Mucosa of descending colon (tissue), 3 donors: ENCODE data around the gene SLC25A21. TPM values are rescaled to one million over a fixed set of nuclear protein-coding genes. Genes with fewer than 3 reads are reported as not detected.

ENCODE experiments used
- ATAC-seq: fragments of 200-7000 bp; cut with Tn5 transposase; one replicate; pipeline ENCODE4 v1.9.1; 2020; ENCODE audit warnings: mild to moderate bottlenecking, moderate library complexity
- DNase-seq, 3 donors: peaks; one replicate each; pipeline ENCODE4 v3.0.0-alpha.2; 2020
- H3K36me3 ChIP-seq: fragments of 200-600 bp; one replicate; pipeline ENCODE4 v1.8.0; 2021; ENCODE audit warnings: low read depth, mild to moderate bottlenecking
- H3K4me1 ChIP-seq: fragments of 200-600 bp; one replicate; pipeline ENCODE4 v1.8.0; 2021; ENCODE audit warnings: low read depth, mild to moderate bottlenecking
- H3K4me3 ChIP-seq: fragments of 200-600 bp; one replicate; pipeline ENCODE4 v1.8.0; 2021; ENCODE audit warnings: mild to moderate bottlenecking
- H3K9me3 ChIP-seq: fragments of 200-600 bp; one replicate; pipeline ENCODE4 v1.8.0; 2021; ENCODE audit warnings: mild to moderate bottlenecking
- intact Hi-C, 2 donors: fragments of 100-400 bp; cut with DNase I in 1 of 2; cut with micrococcal nuclease in 1 of 2; formaldehyde crosslinking; loops; one replicate each; pipeline versions ENCODE4 v1.11.0 to v1.11.1; 2022; cut with DNase I, micrococcal nuclease
- total RNA-seq, 3 donors: library from RNA; stranded (reverse); fragmentation: NEBNext Ultra II Directional in 2 of 3; extraction: Animal tissue kit (Norgen Biotek cat#: 25700) in 2 of 3; gene quantifications; one replicate each; pipeline versions ENCODE4 v1.2.1 to v1.2.4, GENCODE V29; 2021 to 2023
- TF ChIP-seq, protein P1 (sequence below): fragments of 200-600 bp; IDR thresholded peaks from one replicate; pipeline ENCODE4 v1.8.0; 2022; ENCODE audit warnings: antibody characterized with exemption, mild to moderate bottlenecking
- donor health status: DM: no; HTN: no; CAD: no; lungs with moderate emphysema.
- donor health status: DM: no; HTN: no; CAD: no.
- donor health status: DM: no; HTN: yes; CAD: no.

Gene SLC25A21
- total RNA-seq, 3 donors from 2014 or later, result 0.31 to 1.4 (median 0.61) TPM

- Histone ChIP-seq H3K9me3 (no peaks in the 10 kb centered on the region), H3K36me3 (no peaks in the 10 kb centered on the region), H3K4me1 (no peaks in the 10 kb centered on the region), H3K4me3 (no peak overlapping the region)
- DNase-seq, result no peak
- ATAC-seq, result no peak
- intact Hi-C loops, result no loop called here
- TF ChIP-seq, protein P1, sequence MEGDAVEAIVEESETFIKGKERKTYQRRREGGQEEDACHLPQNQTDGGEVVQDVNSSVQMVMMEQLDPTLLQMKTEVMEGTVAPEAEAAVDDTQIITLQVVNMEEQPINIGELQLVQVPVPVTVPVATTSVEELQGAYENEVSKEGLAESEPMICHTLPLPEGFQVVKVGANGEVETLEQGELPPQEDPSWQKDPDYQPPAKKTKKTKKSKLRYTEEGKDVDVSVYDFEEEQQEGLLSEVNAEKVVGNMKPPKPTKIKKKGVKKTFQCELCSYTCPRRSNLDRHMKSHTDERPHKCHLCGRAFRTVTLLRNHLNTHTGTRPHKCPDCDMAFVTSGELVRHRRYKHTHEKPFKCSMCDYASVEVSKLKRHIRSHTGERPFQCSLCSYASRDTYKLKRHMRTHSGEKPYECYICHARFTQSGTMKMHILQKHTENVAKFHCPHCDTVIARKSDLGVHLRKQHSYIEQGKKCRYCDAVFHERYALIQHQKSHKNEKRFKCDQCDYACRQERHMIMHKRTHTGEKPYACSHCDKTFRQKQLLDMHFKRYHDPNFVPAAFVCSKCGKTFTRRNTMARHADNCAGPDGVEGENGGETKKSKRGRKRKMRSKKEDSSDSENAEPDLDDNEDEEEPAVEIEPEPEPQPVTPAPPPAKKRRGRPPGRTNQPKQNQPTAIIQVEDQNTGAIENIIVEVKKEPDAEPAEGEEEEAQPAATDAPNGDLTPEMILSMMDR, result no peak
These were observed 126.9 kb downstream of the SLC25A21 start for GRCh38 chr14:37045340-37046061.

DNA sequence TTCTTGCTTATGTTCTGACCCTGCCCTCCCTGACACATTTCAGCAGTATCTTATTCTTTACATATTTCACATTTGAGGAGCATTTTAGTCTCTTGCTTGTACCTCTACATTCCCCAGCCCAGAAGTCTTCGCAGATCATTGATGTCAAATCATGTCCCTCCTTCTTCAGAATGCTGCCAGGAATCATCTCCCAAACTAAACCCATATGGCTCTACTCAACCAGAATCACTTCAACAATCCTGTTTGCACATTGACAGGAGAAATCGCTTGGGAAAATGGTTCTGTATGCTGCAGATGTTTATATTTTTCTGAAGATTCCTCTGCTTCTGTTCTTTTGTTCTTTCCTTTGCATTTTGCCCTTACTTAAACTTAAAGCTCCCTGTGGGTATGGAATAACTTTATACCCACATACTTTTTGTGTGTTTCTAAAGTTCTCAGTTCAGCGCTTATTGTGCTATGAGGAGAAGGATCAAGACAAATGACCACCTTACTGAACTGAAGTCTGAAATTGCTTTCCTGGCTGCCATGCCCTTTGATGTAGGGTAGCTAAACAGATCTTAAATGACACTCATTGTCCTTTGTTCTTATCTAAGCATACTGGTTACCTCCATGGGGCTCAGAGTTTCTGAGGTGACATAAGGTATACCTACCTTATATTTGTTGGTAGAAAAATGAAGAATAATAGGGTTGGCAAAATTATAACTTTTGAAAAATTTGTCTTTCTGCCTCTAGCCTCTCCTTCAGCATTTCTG is 134.6 kb downstream of the SLC25A21 start:
- no peak for ATAC-seq
- TF ChIP-seq, protein P1, result no peak
- intact Hi-C loops, result no loop called here

DNA sequence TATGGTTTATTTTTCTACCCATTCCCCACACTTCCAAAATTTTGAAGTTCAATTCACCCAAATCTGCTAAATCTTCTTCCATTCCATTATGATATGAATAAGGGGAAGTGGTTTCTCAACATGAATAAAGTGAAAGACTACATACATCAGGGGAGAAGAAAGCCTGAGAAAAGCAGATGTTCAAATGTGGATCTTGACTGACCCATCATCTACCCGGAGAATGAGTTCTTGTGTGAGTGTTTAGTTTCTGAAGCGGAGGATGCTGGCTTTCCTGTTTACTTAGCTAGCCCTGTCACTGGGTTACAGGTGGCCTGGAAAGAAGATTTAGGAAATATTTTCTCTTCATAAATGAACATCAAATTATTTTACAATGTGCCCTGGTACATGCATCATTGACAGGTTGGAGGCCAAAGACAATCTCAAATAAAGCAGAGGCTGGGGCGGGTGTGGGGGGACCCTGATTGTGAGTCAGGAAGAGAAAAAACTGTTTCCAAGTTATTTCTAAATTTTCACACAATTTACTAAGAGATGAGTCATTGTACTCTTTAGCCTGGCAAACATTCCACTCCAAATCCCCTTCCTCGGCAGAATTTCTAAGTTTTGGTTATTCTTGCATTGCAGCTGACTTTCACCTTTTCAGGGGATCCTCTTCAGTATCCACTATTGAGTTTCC is 135.6 kb downstream of the SLC25A21 start:
- Histone ChIP-seq H3K9me3 (no peaks in the 10 kb centered on the region), H3K4me1 (no peaks in the 10 kb centered on the region), H3K4me3 (no peak overlapping the region), H3K36me3 (no peaks in the 10 kb centered on the region)
- TF ChIP-seq, protein P1, result no peak
- intact Hi-C loops, result no loop called here
- no peak for DNase-seq
- no peak for ATAC-seq

More for the DNA sequence above, 134.6 kb downstream of the SLC25A21 start:
- no peak overlapping the region for H3K4me3 ChIP-seq
- H3K36me3 ChIP-seq, result no peaks in the 10 kb centered on the region
- no peaks in the 10 kb centered on the region for H3K4me1 ChIP-seq
- DNase-seq, result no peak
- no peaks in the 10 kb centered on the region for H3K9me3 ChIP-seq

DNA sequence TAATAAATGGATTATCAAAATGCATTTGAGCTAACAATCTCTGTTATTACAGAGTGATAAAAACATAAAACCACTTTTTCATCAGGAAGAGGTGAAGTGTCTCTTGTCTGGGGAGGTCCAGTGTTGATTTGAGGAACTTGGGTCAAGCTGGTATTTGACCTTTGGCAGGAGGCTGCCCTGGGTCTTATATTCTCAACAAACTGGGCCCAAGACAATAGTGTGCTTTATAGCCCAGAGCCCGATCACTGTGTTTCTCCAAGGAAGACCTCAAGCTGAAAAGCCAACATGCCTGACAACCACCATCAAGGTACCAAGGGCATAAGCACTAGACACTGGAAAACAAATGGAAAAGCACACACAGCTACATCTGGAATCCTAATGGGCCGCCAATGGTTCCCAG is 137.0 kb downstream of the SLC25A21 start:
- Histone ChIP-seq H3K9me3 (no peaks in the 10 kb centered on the region), H3K36me3 (no peaks in the 10 kb centered on the region), H3K4me3 (no peak overlapping the region), H3K4me1 (no peaks in the 10 kb centered on the region)
- no peak for ATAC-seq
- TF ChIP-seq, protein P1, result no peak
- no peak for DNase-seq
- intact Hi-C loops, result no loop called here

DNA sequence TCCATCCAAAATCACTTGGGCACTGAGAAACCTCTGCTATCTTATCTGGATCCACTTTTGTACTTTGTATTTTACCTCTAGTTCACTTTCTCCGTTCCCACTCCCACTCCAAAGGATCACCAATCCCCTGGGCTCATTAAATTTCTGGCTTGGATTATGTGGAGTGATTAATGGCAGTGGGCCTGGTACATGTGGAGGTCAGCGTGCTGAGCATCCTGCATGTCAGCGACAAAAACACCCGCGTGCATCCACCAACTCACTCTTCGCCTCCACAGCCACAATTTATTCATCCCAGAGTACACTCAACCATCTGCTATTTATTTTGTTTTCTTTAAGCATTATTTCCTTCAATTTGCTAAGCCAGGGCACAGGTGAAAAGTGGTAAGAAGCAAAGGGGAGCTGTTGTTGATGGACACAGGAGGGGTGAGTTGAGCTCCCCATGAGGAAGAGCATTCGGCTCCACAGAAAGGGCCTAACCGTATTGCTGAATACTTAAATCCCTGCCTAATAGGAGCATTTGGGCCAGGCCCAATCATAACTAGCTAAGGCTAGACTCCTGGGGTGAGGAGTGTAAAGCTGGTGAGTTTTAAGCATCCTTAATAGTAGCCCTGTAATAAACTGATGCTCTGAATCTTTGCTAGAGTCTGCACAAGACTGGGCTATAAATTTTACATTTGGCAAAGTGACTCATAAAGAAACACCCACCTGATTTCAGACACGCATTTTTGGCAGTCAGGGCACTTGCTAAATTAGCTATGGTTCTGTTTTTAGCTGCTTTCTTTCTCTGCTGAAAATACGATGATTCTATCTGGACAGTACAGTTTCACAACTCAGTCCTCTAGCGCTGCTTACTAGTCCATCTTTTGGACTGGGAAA is 137.8 kb downstream of the SLC25A21 start:
- Histone ChIP-seq H3K4me1 (no peaks in the 10 kb centered on the region), H3K9me3 (no peaks in the 10 kb centered on the region), H3K4me3 (no peak overlapping the region), H3K36me3 (no peaks in the 10 kb centered on the region)
- no peak for DNase-seq
- ATAC-seq, result no peak
- intact Hi-C loops, result no loop called here
- TF ChIP-seq, protein P1, result no peak
